RWPE2 (cell line): ENCODE measurements around the gene SEC16B.

Experiments
- ATAC-seq: fragments of 200-7000 bp; cut with Tn5 transposase; 3 replicates; pipeline ENCODE4 v1.9.1; 2021; ENCODE audit warnings: low read depth
- DNase-seq: peaks from one replicate; pipeline ENCODE4 v3.0.0-alpha.2; 2020; ENCODE audit warnings: low spot score
- H3K27ac ChIP-seq: fragments of 450-650 bp; 2 replicates; pipeline ENCODE4 v1.5.1; 2017; ENCODE audit warnings: mild to moderate bottlenecking; ENCODE audit not compliant: poor library complexity, severe bottlenecking
- H3K27me3 ChIP-seq: fragments of 250-450 bp; sonication (Bioruptor Pico); 2 replicates; pipeline ENCODE4 v1.5.1; 2021; ENCODE audit warnings: mild to moderate bottlenecking, moderate library complexity; ENCODE audit not compliant: insufficient read depth, poor library complexity, severe bottlenecking
- H3K36me3 ChIP-seq: fragments of 250-450 bp; sonication (Bioruptor Pico); 2 replicates; pipeline ENCODE4 v1.5.1; 2020; ENCODE audit warnings: low read depth, mild to moderate bottlenecking, moderate library complexity
- H3K4me1 ChIP-seq: fragments of 250-450 bp; sonication (Bioruptor Pico); 2 replicates; pipeline ENCODE4 v1.5.1; 2021; ENCODE audit warnings: mild to moderate bottlenecking, moderate library complexity; ENCODE audit not compliant: insufficient read depth, poor library complexity, severe bottlenecking
- H3K4me3 ChIP-seq: fragments of 250-450 bp; sonication (Bioruptor Pico); 2 replicates; pipeline ENCODE4 v1.5.1; 2021; ENCODE audit warnings: mild to moderate bottlenecking, moderate library complexity; ENCODE audit not compliant: severe bottlenecking
- H3K9me3 ChIP-seq: fragments of 250-450 bp; sonication (Bioruptor Pico); 2 replicates; pipeline ENCODE4 v1.5.1; 2021; ENCODE audit warnings: mild to moderate bottlenecking, moderate library complexity; ENCODE audit not compliant: severe bottlenecking
- TF ChIP-seq, protein P1 (sequence below): fragments of 450-650 bp; IDR thresholded peaks from one replicate; pipeline ENCODE4 v1.5.1; 2017; ENCODE audit warnings: mild to moderate bottlenecking, moderate library complexity; ENCODE audit not compliant: poor library complexity, severe bottlenecking

The SEC16B gene

GRCh38 chr1:177937931-177938330 is 31.9 kb downstream of the SEC16B start:
- Histone ChIP-seq H3K4me1 (no peaks in the 10 kb centered on the region), H3K36me3 (no peaks in the 10 kb centered on the region), H3K4me3 (no peak overlapping the region), H3K27me3 (no peaks in the 10 kb centered on the region), H3K27ac (no peak overlapping the region), H3K9me3 (no peaks in the 10 kb centered on the region)
- TF ChIP-seq, protein P1, sequence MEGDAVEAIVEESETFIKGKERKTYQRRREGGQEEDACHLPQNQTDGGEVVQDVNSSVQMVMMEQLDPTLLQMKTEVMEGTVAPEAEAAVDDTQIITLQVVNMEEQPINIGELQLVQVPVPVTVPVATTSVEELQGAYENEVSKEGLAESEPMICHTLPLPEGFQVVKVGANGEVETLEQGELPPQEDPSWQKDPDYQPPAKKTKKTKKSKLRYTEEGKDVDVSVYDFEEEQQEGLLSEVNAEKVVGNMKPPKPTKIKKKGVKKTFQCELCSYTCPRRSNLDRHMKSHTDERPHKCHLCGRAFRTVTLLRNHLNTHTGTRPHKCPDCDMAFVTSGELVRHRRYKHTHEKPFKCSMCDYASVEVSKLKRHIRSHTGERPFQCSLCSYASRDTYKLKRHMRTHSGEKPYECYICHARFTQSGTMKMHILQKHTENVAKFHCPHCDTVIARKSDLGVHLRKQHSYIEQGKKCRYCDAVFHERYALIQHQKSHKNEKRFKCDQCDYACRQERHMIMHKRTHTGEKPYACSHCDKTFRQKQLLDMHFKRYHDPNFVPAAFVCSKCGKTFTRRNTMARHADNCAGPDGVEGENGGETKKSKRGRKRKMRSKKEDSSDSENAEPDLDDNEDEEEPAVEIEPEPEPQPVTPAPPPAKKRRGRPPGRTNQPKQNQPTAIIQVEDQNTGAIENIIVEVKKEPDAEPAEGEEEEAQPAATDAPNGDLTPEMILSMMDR, result no peak
- ATAC-seq (0 out of 3 replicates have a peak, but pooled peaks have one; percentile 45), DNase-seq (no peak)

- Histone ChIP-seq H3K27ac (no peak overlapping the region), H3K36me3 (no peaks in the 10 kb centered on the region), H3K27me3 (no peaks in the 10 kb centered on the region), H3K4me1 (no peaks in the 10 kb centered on the region), H3K9me3 (no peaks in the 10 kb centered on the region), H3K4me3 (no peak overlapping the region)
- TF ChIP-seq, protein P1, result no peak
- ATAC-seq (no peak), DNase-seq (no peak)
Measured at GRCh38 chr1:177937174-177937770, 32.6 kb downstream of the SEC16B start.

GRCh38 chr1:177935638-177936415 is 34.0 kb downstream of the SEC16B start:
- Histone ChIP-seq H3K4me3 (no peak overlapping the region), H3K9me3 (no peaks in the 10 kb centered on the region), H3K4me1 (no peaks in the 10 kb centered on the region), H3K36me3 (no peaks in the 10 kb centered on the region), H3K27me3 (no peaks in the 10 kb centered on the region), H3K27ac (no peak overlapping the region)
- DNase-seq (no peak), ATAC-seq (no peak)
- TF ChIP-seq, protein P1, result no peak

- Histone ChIP-seq H3K9me3 (no peaks in the 10 kb centered on the region), H3K4me3 (no peak overlapping the region), H3K27me3 (no peaks in the 10 kb centered on the region), H3K27ac (no peak overlapping the region), H3K4me1 (no peaks in the 10 kb centered on the region), H3K36me3 (no peaks in the 10 kb centered on the region)
- ATAC-seq, result no peak
- DNase-seq, result no peak
- TF ChIP-seq, protein P1, result no peak
Measured at GRCh38 chr1:177934927-177935326, 34.9 kb downstream of the SEC16B start.

- ATAC-seq (no peak), DNase-seq (no peak)
- H3K27me3 ChIP-seq, result no peaks in the 10 kb centered on the region
- TF ChIP-seq, protein P1, result no peak
- H3K4me1 ChIP-seq, result no peaks in the 10 kb centered on the region
- H3K9me3 ChIP-seq, result no peaks in the 10 kb centered on the region
- H3K4me3 ChIP-seq, result no peak overlapping the region
- no peak overlapping the region for H3K27ac ChIP-seq
- no peaks in the 10 kb centered on the region for H3K36me3 ChIP-seq
Measured at GRCh38 chr1:177934461-177934860, 35.4 kb downstream of the SEC16B start.
